Parathyroid adenoma (tissue), 2 donors: ENCODE measurements around the gene URAD.
"Not testable (repeated sequence)": the region's sequence is repeated elsewhere in the genome, so short reads cannot be mapped to it uniquely, and the experiment has no call there.

ENCODE experiments used
- H2AFZ ChIP-seq: fragments of 300-600 bp; sonication (generic); one replicate; pipeline ENCODE4 v1.7.0; 2017; ENCODE audit warnings: antibody characterized with exemption, mild to moderate bottlenecking
- H3K27ac ChIP-seq: fragments of 300-600 bp; sonication (generic); one replicate; pipeline ENCODE4 v1.7.0; 2017
- H3K27me3 ChIP-seq: fragments of 300-600 bp; sonication (generic); one replicate; pipeline ENCODE4 v1.7.0; 2017; ENCODE audit warnings: low read length; ENCODE audit not compliant: control insufficient read depth, insufficient read depth
- H3K36me3 ChIP-seq: fragments of 300-600 bp; sonication (generic); one replicate; pipeline ENCODE4 v1.7.0; 2017; ENCODE audit warnings: low read length; ENCODE audit not compliant: control insufficient read depth, insufficient read depth
- H3K4me1 ChIP-seq: fragments of 300-600 bp; sonication (generic); one replicate; pipeline ENCODE4 v1.7.0; 2017; ENCODE audit warnings: control low read depth
- H3K4me2 ChIP-seq: fragments of 300-600 bp; sonication (generic); one replicate; pipeline ENCODE4 v1.7.0; 2017; ENCODE audit warnings: low read length
- H3K4me3 ChIP-seq: fragments of 300-600 bp; sonication (generic); one replicate; pipeline ENCODE4 v1.7.0; 2017; ENCODE audit warnings: low read depth, low read length
- H3K79me2 ChIP-seq: fragments of 300-600 bp; sonication (generic); one replicate; pipeline ENCODE4 v1.7.0; 2017; ENCODE audit warnings: control low read depth
- H3K9ac ChIP-seq: fragments of 300-600 bp; sonication (generic); one replicate; pipeline ENCODE4 v1.7.0; 2017; ENCODE audit warnings: mild to moderate bottlenecking
- H3K9me3 ChIP-seq: fragments of 300-600 bp; sonication (generic); one replicate; pipeline ENCODE4 v1.7.0; 2017; ENCODE audit warnings: low read length; ENCODE audit not compliant: control insufficient read depth
- CTCF ChIP-seq: fragments of 300-600 bp; sonication (generic); IDR thresholded peaks from one replicate; pipeline ENCODE4 v1.7.0; 2017; ENCODE audit warnings: antibody characterized with exemption, mild to moderate bottlenecking
- donor health status: primary hyperparathyroidism.

Gene URAD

GRCh38 chr13:27988520-27988919 lies at the start of gene URAD:
Gene URAD, minus strand, starts transcription at chr13:27988693. Its CDS starts 56 bp downstream, at chr13:27988637.
- no peaks in the 10 kb centered on the region for H3K27me3 ChIP-seq
- no peaks in the 10 kb centered on the region for H3K79me2 ChIP-seq
- H3K4me1 ChIP-seq: no peaks in the 10 kb centered on the region
- H3K4me2 ChIP-seq: no peak within 1 kb of the TSS
- TF ChIP-seq CTCF: no peak
- H3K9me3 ChIP-seq: no peaks in the 10 kb centered on the region
- no peak within 1 kb of the TSS for H3K9ac ChIP-seq
- H2AFZ ChIP-seq: no peak within 1 kb of the TSS
- no peak within 1 kb of the TSS for H3K27ac ChIP-seq
- H3K4me3 ChIP-seq: no peak within 1 kb of the TSS
- no peaks in the 10 kb centered on the region for H3K36me3 ChIP-seq

- H3K4me3 ChIP-seq: no peak overlapping the region
- no peaks in the 10 kb centered on the region for H3K9me3 ChIP-seq
- no peak overlapping the region for H3K27ac ChIP-seq
- no peak overlapping the region for H2AFZ ChIP-seq
- H3K4me1 ChIP-seq: no peaks in the 10 kb centered on the region
- H3K9ac ChIP-seq: no peak overlapping the region
- TF ChIP-seq CTCF: no peak
- H3K4me2 ChIP-seq: no peak overlapping the region
- H3K79me2 ChIP-seq: no peaks in the 10 kb centered on the region
- H3K36me3 ChIP-seq: no peaks in the 10 kb centered on the region
- no peaks in the 10 kb centered on the region for H3K27me3 ChIP-seq
Observed at GRCh38 chr13:28037399-28037798, 48.9 kb upstream of the URAD start.

GRCh38 chr13:28035146-28035782 lies 46.8 kb upstream of the URAD start:
- H3K9ac ChIP-seq: no peak overlapping the region
- no peaks in the 10 kb centered on the region for H3K79me2 ChIP-seq
- H3K27me3 ChIP-seq: no peaks in the 10 kb centered on the region
- H3K27ac ChIP-seq: no peak overlapping the region
- H2AFZ ChIP-seq: no peak overlapping the region
- no peaks in the 10 kb centered on the region for H3K9me3 ChIP-seq
- H3K36me3 ChIP-seq: no peaks in the 10 kb centered on the region
- no peak for TF ChIP-seq CTCF
- H3K4me3 ChIP-seq: no peak overlapping the region
- no peak overlapping the region for H3K4me2 ChIP-seq
- no peaks in the 10 kb centered on the region for H3K4me1 ChIP-seq

GRCh38 chr13:28033894-28034655 lies 45.6 kb upstream of the URAD start:
- Histone ChIP-seq H3K27ac (no peak overlapping the region), H3K4me2 (no peak overlapping the region), H3K4me1 (no peaks in the 10 kb centered on the region), H2AFZ (no peak overlapping the region), H3K36me3 (no peaks in the 10 kb centered on the region), H3K9me3 (no peaks in the 10 kb centered on the region), H3K27me3 (no peaks in the 10 kb centered on the region), H3K79me2 (no peaks in the 10 kb centered on the region), H3K9ac (no peak overlapping the region), H3K4me3 (no peak overlapping the region)
- TF ChIP-seq CTCF: no peak

- H3K4me3 ChIP-seq, H3K9me3 ChIP-seq, H3K4me1 ChIP-seq, H3K27me3 ChIP-seq, H3K79me2 ChIP-seq, H3K27ac ChIP-seq, H3K4me2 ChIP-seq, H2AFZ ChIP-seq, H3K9ac ChIP-seq, H3K36me3 ChIP-seq: not testable (repeated sequence)
Observed at GRCh38 chr13:28032438-28032837, 43.9 kb upstream of the URAD start.
